Mononuclear cell (primary cell): ENCODE results near the gene TULP3. TPM values are rescaled to one million over a fixed set of nuclear protein-coding genes. Genes with fewer than 3 reads are reported as not detected.

Source experiments
- total RNA-seq: library from RNA; depleted of rRNA; stranded (reverse); fragments of >200 nt; gene quantifications from one replicate; pipeline ENCODE4 v1.2.3, GENCODE V29; 2012

The TULP3 gene
- total RNA-seq, 1 donor, result 4.4 TPM

Other genes starting within 250 kb of the TULP3 start
- gene FKBP4, start 95.9 kb upstream of the TULP3 start, total RNA-seq, result 11.0 TPM
- gene ITFG2, start 78.2 kb upstream of the TULP3 start, total RNA-seq, result 29.7 TPM
- not detected for gene NRIP2, start 55.9 kb upstream of the TULP3 start, total RNA-seq
- gene TEX52, start 33.9 kb upstream of the TULP3 start, total RNA-seq, result not detected
- 0.84 TPM for gene FOXM1, start 13.7 kb upstream of the TULP3 start, total RNA-seq
- 31.0 TPM for gene RHNO1, start 13.7 kb upstream of the TULP3 start, total RNA-seq
- gene TEAD4, start 68.5 kb downstream of the TULP3 start, total RNA-seq, result not detected
- gene TSPAN9, start 186.5 kb downstream of the TULP3 start, total RNA-seq, result 3.5 TPM